ENCODE measurements around the gene TIAL1. TPM values are rescaled to one million over a fixed set of nuclear protein-coding genes. Genes with fewer than 3 reads are reported as not detected.
"Not testable (repeated sequence)": the region's sequence is repeated elsewhere in the genome, so short reads cannot be mapped to it uniquely, and the experiment has no call there.

TIAL1 gene
- total RNA-seq, 1 experiment from 2014 or later, result 94.1 TPM

- ChIA-PET CTCF (no interaction called here), POLR2A (ENCODE audit: unreplicated experiment) (no interaction called here)
Measured at GRCh38 chr10:119562097-119562496, 34.7 kb downstream of the TIAL1 start.

GRCh38 chr10:119559511-119559910 is 37.3 kb downstream of the TIAL1 start:
- BruUV-seq (replicated peaks); H3K27ac ChIP-seq; H3K36me3 ChIP-seq (ENCODE audit: low read depth); H3K79me2 ChIP-seq (ENCODE audit: low read depth); H3F3A ChIP-seq (ENCODE audit: insufficient read depth, low read depth); H3K9me2 ChIP-seq (ENCODE audit: insufficient read depth); H3K9me3 ChIP-seq (ENCODE audit: insufficient read depth, low read depth); H3K4me3 ChIP-seq; H3K27me3 ChIP-seq (ENCODE audit: insufficient read depth, low read depth); DNase-seq; POLR2A ChIA-PET (ENCODE audit: unreplicated experiment); H4K20me1 ChIP-seq (ENCODE audit: insufficient read depth); H3K4me1 ChIP-seq (replicated peaks; ENCODE audit: insufficient read depth); H2AFZ ChIP-seq; CTCF ChIA-PET; intact Hi-C loops (cut with micrococcal nuclease; ENCODE audit: unreplicated experiment); H3K4me2 ChIP-seq: not testable (repeated sequence)

More at GRCh38 chr10:119562097-119562496, 34.7 kb downstream of the TIAL1 start:
- H3K4me1 ChIP-seq (replicated peaks; ENCODE audit: insufficient read depth), result no peaks in the 10 kb centered on the region
- no peaks in the 10 kb centered on the region for H3K9me2 ChIP-seq (ENCODE audit: insufficient read depth)
- no TSS peak for BruUV-seq (replicated peaks)
- H3K36me3 ChIP-seq (ENCODE audit: low read depth), result no peaks in the 10 kb centered on the region
- H3K27ac ChIP-seq, result no peak overlapping the region
- H3F3A ChIP-seq (ENCODE audit: insufficient read depth, low read depth), result no peaks in the 10 kb centered on the region
- no peaks in the 10 kb centered on the region for H3K9me3 ChIP-seq (ENCODE audit: insufficient read depth, low read depth)
- H3K27me3 ChIP-seq (ENCODE audit: insufficient read depth, low read depth), result no peaks in the 10 kb centered on the region
- no peak overlapping the region for H2AFZ ChIP-seq
- no peaks in the 10 kb centered on the region for H4K20me1 ChIP-seq (ENCODE audit: insufficient read depth)
- TF ChIP-seq EZH2 (IDR thresholded peaks at IDR 0.05; ENCODE audit: low read depth) (no peak), CTCF (conservative IDR thresholded peaks at IDR 0.05) (no peak)
- intact Hi-C loops (cut with micrococcal nuclease; ENCODE audit: unreplicated experiment), result no loop called here
- no peak for DNase-seq
- no peaks in the 10 kb centered on the region for H3K79me2 ChIP-seq (ENCODE audit: low read depth)
- no peak overlapping the region for H3K4me2 ChIP-seq
- H3K4me3 ChIP-seq, result no peak overlapping the region

- H3K27ac ChIP-seq; intact Hi-C loops (cut with micrococcal nuclease; ENCODE audit: unreplicated experiment); H3K36me3 ChIP-seq (ENCODE audit: low read depth); H3K27me3 ChIP-seq (ENCODE audit: insufficient read depth, low read depth); H3K79me2 ChIP-seq (ENCODE audit: low read depth); CTCF ChIA-PET; H3K9me2 ChIP-seq (ENCODE audit: insufficient read depth); H3K4me3 ChIP-seq; DNase-seq; BruUV-seq (replicated peaks); H3K4me1 ChIP-seq (replicated peaks; ENCODE audit: insufficient read depth); H3K4me2 ChIP-seq; H2AFZ ChIP-seq; H3K9me3 ChIP-seq (ENCODE audit: insufficient read depth, low read depth); H3F3A ChIP-seq (ENCODE audit: insufficient read depth, low read depth); H4K20me1 ChIP-seq (ENCODE audit: insufficient read depth): not testable (repeated sequence)
- POLR2A ChIA-PET (ENCODE audit: unreplicated experiment), result interaction anchor here (0.6 to 0.7 kb wide), 2 partner anchors 13 to 39 kb away, joined by 3 to 9 read pairs; no protein-coding TSS in a partner anchor
Measured at GRCh38 chr10:119556081-119556480, 40.7 kb downstream of the TIAL1 start.

GRCh38 chr10:119555178-119555784 is 41.5 kb downstream of the TIAL1 start:
- no TSS peak for BruUV-seq (replicated peaks)
- Histone ChIP-seq H3K9me2 (ENCODE audit: insufficient read depth) (no peaks in the 10 kb centered on the region), H3K79me2 (ENCODE audit: low read depth) (no peaks in the 10 kb centered on the region), H3K4me2 (no peak overlapping the region), H3K36me3 (ENCODE audit: low read depth) (no peaks in the 10 kb centered on the region), H3K27ac (no peak overlapping the region), H3K4me3 (no peak overlapping the region), H3K4me1 (replicated peaks; ENCODE audit: insufficient read depth) (no peaks in the 10 kb centered on the region), H3F3A (ENCODE audit: insufficient read depth, low read depth) (no peaks in the 10 kb centered on the region), H4K20me1 (ENCODE audit: insufficient read depth) (no peaks in the 10 kb centered on the region), H3K9me3 (ENCODE audit: insufficient read depth, low read depth) (no peaks in the 10 kb centered on the region), H3K27me3 (ENCODE audit: insufficient read depth, low read depth) (no peaks in the 10 kb centered on the region), H2AFZ (no peak overlapping the region)
- TF ChIP-seq CTCF (conservative IDR thresholded peaks at IDR 0.05) (no peak), EZH2 (IDR thresholded peaks at IDR 0.05; ENCODE audit: low read depth) (no peak)
- POLR2A ChIA-PET (ENCODE audit: unreplicated experiment), result no interaction called here
- intact Hi-C loops (cut with micrococcal nuclease; ENCODE audit: unreplicated experiment), result no loop called here
- DNase-seq, result no peak
- CTCF ChIA-PET, result no interaction called here
